ENCODE data around the gene MICAL3. TPM values are rescaled to one million over a fixed set of nuclear protein-coding genes. Genes with fewer than 3 reads are reported as not detected.

MICAL3 gene
- total RNA-seq, 1 donor from 2014 or later, result 36.9 TPM

- no peak for TF ChIP-seq CTCF (IDR thresholded peaks at IDR 0.05)
- H3K27ac ChIP-seq, result no peak overlapping the region
- intact Hi-C loops (cut with DNase I), result no loop called here
- no peak for DNase-seq (ENCODE audit: low spot score in 2 of 2)
- H3K4me1 ChIP-seq, result peaks cover 0 to 5% of the 10 kb centered on the region in 2 donors
- H3K27me3 ChIP-seq, result no peaks in the 10 kb centered on the region
- H3K9me3 ChIP-seq, result no peaks in the 10 kb centered on the region
- H3K36me3 ChIP-seq, result no peaks in the 10 kb centered on the region
- H3K4me3 ChIP-seq, result no peak overlapping the region
Measured at GRCh38 chr22:17953147-17953546, 71.2 kb downstream of the MICAL3 start.

- no peaks in the 10 kb centered on the region for H3K36me3 ChIP-seq
- H3K27me3 ChIP-seq, result no peaks in the 10 kb centered on the region
- no peak for TF ChIP-seq CTCF (IDR thresholded peaks at IDR 0.05)
- no peak overlapping the region for H3K27ac ChIP-seq
- no peak for DNase-seq (ENCODE audit: low spot score in 2 of 2)
- no peaks in the 10 kb centered on the region for H3K9me3 ChIP-seq
- peaks cover 0 to 5% of the 10 kb centered on the region in 2 donors for H3K4me1 ChIP-seq
- H3K4me3 ChIP-seq, result no peak overlapping the region
- intact Hi-C loops (cut with DNase I), result no loop called here
Measured at GRCh38 chr22:17952273-17952801, 72.0 kb downstream of the MICAL3 start.

DNA sequence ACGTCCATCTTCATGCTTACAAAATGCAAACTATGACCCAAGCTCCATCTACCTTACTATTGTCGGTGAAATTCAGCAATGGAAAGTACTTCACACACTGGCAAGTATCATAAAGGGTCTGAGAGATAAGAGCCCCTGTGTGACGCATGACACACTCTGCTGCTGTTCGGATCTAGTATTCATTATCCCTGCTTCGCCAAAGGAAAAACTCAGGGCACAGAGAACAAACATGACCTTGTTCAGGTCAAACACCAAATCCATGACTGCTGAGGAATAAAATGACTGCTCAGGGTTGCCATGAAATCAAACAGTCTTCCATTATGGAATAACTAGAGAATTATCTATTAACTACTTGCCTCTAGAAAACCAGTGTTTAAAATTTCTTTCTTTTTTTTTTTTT, 73.0 kb downstream of the MICAL3 start:
- H3K4me3 ChIP-seq, result no peak overlapping the region
- intact Hi-C loops (cut with DNase I), result no loop called here
- TF ChIP-seq CTCF (IDR thresholded peaks at IDR 0.05), result no peak
- peaks cover 5 to 15% of the 10 kb centered on the region in 2 donors for H3K4me1 ChIP-seq
- H3K27ac ChIP-seq, result no peak overlapping the region
- no peaks in the 10 kb centered on the region for H3K27me3 ChIP-seq
- H3K36me3 ChIP-seq, result no peaks in the 10 kb centered on the region
- no peaks in the 10 kb centered on the region for H3K9me3 ChIP-seq
- DNase-seq (ENCODE audit: low spot score in 2 of 2), result no peak

DNA sequence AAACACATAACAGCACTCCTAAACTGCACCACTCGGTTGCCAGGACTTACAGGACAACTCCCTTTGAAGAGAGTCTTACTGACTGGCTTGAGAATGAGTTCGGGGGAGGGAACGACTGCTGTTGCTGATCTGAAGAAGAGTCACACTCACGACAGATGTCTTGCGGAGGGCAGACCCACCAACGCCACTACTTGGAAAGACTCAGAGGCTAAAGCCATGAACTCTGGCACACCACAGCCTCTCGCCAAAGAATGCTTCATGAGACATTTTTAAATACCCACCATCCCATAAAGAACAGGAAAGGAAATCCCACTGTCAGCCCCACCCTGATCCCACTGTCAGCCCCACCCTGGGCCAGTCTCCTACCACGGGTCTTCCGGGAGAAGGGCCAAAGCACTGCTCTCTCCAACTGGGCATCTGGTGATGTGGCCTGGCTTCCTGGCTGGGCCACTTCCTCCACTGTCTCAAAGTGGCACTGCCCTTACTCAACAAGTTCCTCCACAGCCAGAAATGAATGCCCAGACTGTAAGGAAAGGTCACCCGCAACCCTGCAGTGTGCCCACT, 73.6 kb downstream of the MICAL3 start:
- Histone ChIP-seq H3K9me3 (no peaks in the 10 kb centered on the region), H3K4me3 (no peak overlapping the region), H3K27me3 (no peaks in the 10 kb centered on the region), H3K4me1 (peaks cover 9 to 21% of the 10 kb centered on the region in 2 donors), H3K36me3 (no peaks in the 10 kb centered on the region), H3K27ac (no peak overlapping the region)
- intact Hi-C loops (cut with DNase I), result no loop called here
- DNase-seq (ENCODE audit: low spot score in 2 of 2), result peak in 1 of 2 donors; percentile 61
- no peak for TF ChIP-seq CTCF (IDR thresholded peaks at IDR 0.05)

GRCh38 chr22:17949642-17950473, 74.5 kb downstream of the MICAL3 start:
- Histone ChIP-seq H3K4me3 (no peak overlapping the region), H3K27me3 (no peaks in the 10 kb centered on the region), H3K36me3 (no peaks in the 10 kb centered on the region), H3K27ac (no peak overlapping the region), H3K9me3 (no peaks in the 10 kb centered on the region), H3K4me1 (peaks cover 18 to 29% of the 10 kb centered on the region in 2 donors)
- no peak for DNase-seq (ENCODE audit: low spot score in 2 of 2)
- no peak for TF ChIP-seq CTCF (IDR thresholded peaks at IDR 0.05)
- intact Hi-C loops (cut with DNase I), result no loop called here

Data from ascending aorta (tissue), 2 donors.